Prostate gland (tissue), 2 donors: ENCODE results near the gene PON1. TPM values are rescaled to one million over a fixed set of nuclear protein-coding genes. Genes with fewer than 3 reads are reported as not detected.

ENCODE experiments used
- DNase-seq: peaks from one replicate; pipeline ENCODE4 v3.0.0-alpha.2; 2019; ENCODE audit warnings: low spot score
- H3K27ac ChIP-seq, 2 donors: fragments of 200-600 bp; sonication (generic); 2 replicates each; pipeline ENCODE4 v1.5.1; 2017 to 2019
- H3K27me3 ChIP-seq: fragments of 200-600 bp; sonication (generic); replicated peaks from 2 replicates; pipeline ENCODE4 v1.5.1; 2019; ENCODE audit not compliant: insufficient read depth
- H3K36me3 ChIP-seq, 2 donors: fragments of 200-600 bp; sonication (generic); 1 replicate in 1 of 2; 2 replicates in 1 of 2; pipeline versions ENCODE4 v1.5.1 to v1.8.1; 2017 to 2019
- H3K4me1 ChIP-seq: fragments of 200-600 bp; sonication (generic); replicated peaks from 2 replicates; pipeline ENCODE4 v1.5.1; 2019
- H3K4me3 ChIP-seq, 2 donors: fragments of 200-600 bp; sonication (generic); 2 replicates each; pipeline ENCODE4 v1.5.1; 2017 to 2019
- H3K9me3 ChIP-seq: fragments of 200-600 bp; sonication (generic); 2 replicates; pipeline ENCODE4 v1.5.1; 2017
- CTCF ChIP-seq, 4 experiments: fragments of 200-600 bp in 2 of 4; fragments of 450-650 bp in 2 of 4; sonication (generic) in 2 of 4; IDR thresholded peaks; 1 replicate in 3 of 4; 2 replicates in 1 of 4; pipeline ENCODE4 v1.5.1; 2016 to 2019; ENCODE audit warnings: antibody characterized with exemption in 4 of 4, mild to moderate bottlenecking in 2 of 4, moderate library complexity in 2 of 4
- POLR2A ChIP-seq: fragments of 450-650 bp; IDR thresholded peaks from one replicate; pipeline ENCODE4 v1.6.1; 2016; ENCODE audit warnings: antibody characterized with exemption, mild to moderate bottlenecking
- POLR2AphosphoS5 ChIP-seq: sonication (generic); formaldehyde crosslinking; IDR thresholded peaks from one replicate; pipeline ENCODE4 v1.6.1; 2017; ENCODE audit warnings: antibody characterized with exemption
- WGBS: methylation state at CpG from one replicate; pipeline ENCODE4 v1.1.5; 2018; 5-methylcytosine and 5-hydroxymethylcytosine counted together
- intact Hi-C: fragments of 100-400 bp; cut with DNase I; formaldehyde crosslinking; loops from one replicate; pipeline ENCODE4 v1.14.2; 2022
- total RNA-seq, 2 donors: library from RNA; depleted of rRNA; stranded (reverse); fragments of >200 nt; gene quantifications; one replicate each; pipeline ENCODE4 v1.1.0, GENCODE V29; 2016

PON1 gene
- total RNA-seq, 2 donors from 2014 or later = 0.87 TPM; not detected in 1

GRCh38 chr7:95323410-95324129 is 762 bp downstream of the PON1 start:
- H3K36me3 ChIP-seq = no peaks in the 10 kb centered on the region
- H3K9me3 ChIP-seq = no peaks in the 10 kb centered on the region
- H3K4me3 ChIP-seq = no peak overlapping the region
- TF ChIP-seq CTCF (IDR thresholded peaks at IDR 0.05) (no peak), POLR2A (no peak), POLR2AphosphoS5 (no peak)
- no peaks in the 10 kb centered on the region for H3K27me3 ChIP-seq
- no peaks in the 10 kb centered on the region for H3K4me1 ChIP-seq
- intact Hi-C loops = no loop called here
- no peak for DNase-seq
- WGBS = 82% methylated on average over 9 of the region's 9 CpGs
- H3K27ac ChIP-seq = no peak overlapping the region

GRCh38 chr7:95322854-95323253 is 1.5 kb downstream of the PON1 start:
- Histone ChIP-seq H3K27ac (no peak overlapping the region), H3K4me3 (no peak overlapping the region), H3K4me1 (no peaks in the 10 kb centered on the region), H3K36me3 (no peaks in the 10 kb centered on the region), H3K27me3 (no peaks in the 10 kb centered on the region), H3K9me3 (no peaks in the 10 kb centered on the region)
- no peak for DNase-seq
- 71% methylated on average over 2 of the region's 2 CpGs for WGBS
- intact Hi-C loops = no loop called here
- TF ChIP-seq POLR2A (no peak), CTCF (IDR thresholded peaks at IDR 0.05) (no peak), POLR2AphosphoS5 (no peak)

GRCh38 chr7:95322396-95322795 is 1.9 kb downstream of the PON1 start:
- Histone ChIP-seq H3K36me3 (no peaks in the 10 kb centered on the region), H3K4me1 (no peaks in the 10 kb centered on the region), H3K27me3 (no peaks in the 10 kb centered on the region), H3K4me3 (no peak overlapping the region), H3K27ac (no peak overlapping the region), H3K9me3 (no peaks in the 10 kb centered on the region)
- no peak for DNase-seq
- intact Hi-C loops = no loop called here
- 84% methylated on average over 8 of the region's 8 CpGs for WGBS
- TF ChIP-seq POLR2A = no peak
- no peak for TF ChIP-seq POLR2AphosphoS5
- TF ChIP-seq CTCF (IDR thresholded peaks at IDR 0.05) = no peak

GRCh38 chr7:95321720-95322119 is 2.6 kb downstream of the PON1 start:
- H3K27me3 ChIP-seq = no peaks in the 10 kb centered on the region
- H3K4me1 ChIP-seq = no peaks in the 10 kb centered on the region
- TF ChIP-seq POLR2AphosphoS5 (no peak), CTCF (IDR thresholded peaks at IDR 0.05) (no peak), POLR2A (no peak)
- intact Hi-C loops = no loop called here
- WGBS = 71% methylated on average over 1 of the region's 1 CpG
- H3K9me3 ChIP-seq = no peaks in the 10 kb centered on the region
- no peak for DNase-seq
- no peak overlapping the region for H3K4me3 ChIP-seq
- H3K27ac ChIP-seq = no peak overlapping the region
- H3K36me3 ChIP-seq = no peaks in the 10 kb centered on the region

- Histone ChIP-seq H3K27me3 (no peaks in the 10 kb centered on the region), H3K9me3 (no peaks in the 10 kb centered on the region), H3K27ac (no peak overlapping the region), H3K4me3 (no peak overlapping the region), H3K4me1 (no peaks in the 10 kb centered on the region), H3K36me3 (no peaks in the 10 kb centered on the region)
- intact Hi-C loops = no loop called here
- no peak for TF ChIP-seq POLR2AphosphoS5
- no peak for TF ChIP-seq CTCF (IDR thresholded peaks at IDR 0.05)
- TF ChIP-seq POLR2A = no peak
- DNase-seq = no peak
- 93% methylated on average over 1 of the region's 1 CpG for WGBS
Observed at GRCh38 chr7:95320651-95321050, 3.7 kb downstream of the PON1 start.
